H1 (cell line): ENCODE results near the gene TLE3. TPM values are rescaled to one million over a fixed set of nuclear protein-coding genes. Genes with fewer than 3 reads are reported as not detected.

Source experiments
- CTCF ChIA-PET: fragments of 300-600 bp; sonication (Branson Sonifier 250); formaldehyde crosslinking; loops from one replicate; lab custom pipeline; 2021; ENCODE audit not compliant: partially characterized antibody; lab: Charles Lee
- POLR2A ChIA-PET: fragments of 300-600 bp; sonication (Branson Sonifier 250); formaldehyde crosslinking; loops from one replicate; lab custom pipeline; 2021; ENCODE audit warnings: inconsistent platforms; ENCODE audit not compliant: partially characterized antibody; lab: Charles Lee
- DNase-seq, 2 experiments: peaks; one replicate each; pipeline versions ENCODE4 v3.0.0 to v3.0.0-alpha.2; 2010 to 2022; ENCODE audit warnings: low spot score in 2 of 2, low read depth in 1 of 2, mixed read lengths in 1 of 2
- FAIRE-seq: peaks from 2 replicates; lab custom pipeline; 2011; peaks lifted over from hg19 to GRCh38; lab: Jason Lieb, UNC
- H2AFZ ChIP-seq: 2 replicates; pipeline ENCODE4 v1.8.1; 2012; ENCODE audit warnings: low read length, inconsistent platforms
- H2AK5ac ChIP-seq: 2 replicates; pipeline ENCODE4 v1.6.1; 2013; ENCODE audit warnings: low read depth, low read length
- H2BK120ac ChIP-seq: replicated peaks from 2 replicates; pipeline ENCODE3; 2013; ENCODE audit warnings: low read depth, low read length, inconsistent platforms
- H2BK12ac ChIP-seq: 2 replicates; pipeline ENCODE4 v1.6.1; 2013; ENCODE audit warnings: low read depth, low read length
- H2BK15ac ChIP-seq: 2 replicates; pipeline ENCODE4 v1.6.1; 2013; ENCODE audit warnings: low read length
- H2BK20ac ChIP-seq: 2 replicates; pipeline ENCODE4 v1.6.1; 2013; ENCODE audit warnings: low read length
- H2BK5ac ChIP-seq: 2 replicates; pipeline ENCODE4 v1.6.1; 2013; ENCODE audit warnings: low read depth, low read length
- H3K14ac ChIP-seq: 2 replicates; pipeline ENCODE4 v1.6.1; 2013; ENCODE audit warnings: inconsistent platforms; ENCODE audit not compliant: insufficient read length
- H3K18ac ChIP-seq: 2 replicates; pipeline ENCODE4 v1.6.1; 2013; ENCODE audit warnings: low read length; ENCODE audit errors: extremely low read depth
- H3K23ac ChIP-seq: 2 replicates; pipeline ENCODE4 v1.6.1; 2013; ENCODE audit warnings: inconsistent platforms; ENCODE audit not compliant: insufficient read length
- H3K23me2 ChIP-seq: 2 replicates; pipeline ENCODE4 v1.6.1; 2013; ENCODE audit warnings: low read depth, low read length
- H3K27ac ChIP-seq: 2 replicates; pipeline ENCODE4 v1.6.1; 2011; ENCODE audit warnings: low read depth, low read length, inconsistent platforms
- H3K27me3 ChIP-seq, 4 experiments: replicated peaks in 1 of 4; 1 replicate in 1 of 4; 2 replicates in 3 of 4; pipeline versions ENCODE4 v1.6.1 to v1.8.1; 2011 to 2013; ENCODE audit warnings: low read length in 3 of 4, mild to moderate bottlenecking in 3 of 4, inconsistent platforms in 2 of 4, mixed read lengths in 2 of 4, moderate library complexity in 1 of 4; ENCODE audit not compliant: control insufficient read depth in 3 of 4, insufficient read depth in 3 of 4; ENCODE audit errors: extremely low read depth in 1 of 4
- H3K36me3 ChIP-seq, 4 experiments: 2 replicates each; pipeline versions ENCODE4 v1.6.1 to v1.8.1; 2011 to 2013; ENCODE audit warnings: mild to moderate bottlenecking in 4 of 4, low read length in 3 of 4, moderate library complexity in 2 of 4, control low read depth in 1 of 4, inconsistent platforms in 1 of 4; ENCODE audit not compliant: insufficient read depth in 4 of 4, control insufficient read depth in 2 of 4
- H3K4ac ChIP-seq: replicated peaks from 2 replicates; pipeline ENCODE3; 2013; ENCODE audit warnings: low read length, low read depth, mixed read lengths, inconsistent platforms; ENCODE audit not compliant: insufficient read length
- H3K4me1 ChIP-seq, 4 experiments: replicated peaks in 1 of 4; 1 replicate in 1 of 4; 2 replicates in 3 of 4; pipeline versions ENCODE4 v1.6.1 to v1.8.1; 2011 to 2013; ENCODE audit warnings: low read length in 3 of 4, inconsistent platforms in 2 of 4, mixed read lengths in 1 of 4; ENCODE audit not compliant: insufficient read depth in 4 of 4, control insufficient read depth in 3 of 4
- H3K4me2 ChIP-seq, 2 experiments: 2 replicates each; pipeline versions ENCODE4 v1.6.1 to v1.8.1; 2011 to 2013; ENCODE audit warnings: low read depth in 2 of 2, low read length in 2 of 2, control low read depth in 1 of 2, inconsistent platforms in 1 of 2, mild to moderate bottlenecking in 1 of 2; ENCODE audit not compliant: insufficient read depth in 1 of 2
- H3K4me3 ChIP-seq, 4 experiments: fragments of 200-600, 300-600 bp in 1 of 4; sonication (generic), shearing (Covaris generic), sonication (Bioruptor Twin) in 1 of 4; 2 replicates each; pipeline versions ENCODE4 v1.5.1 to v1.8.1; 2011 to 2016; ENCODE audit warnings: low read length in 4 of 4, low read depth in 3 of 4, control low read depth in 2 of 4, inconsistent platforms in 2 of 4, mild to moderate bottlenecking in 2 of 4, mixed read lengths in 1 of 4, moderate library complexity in 1 of 4; ENCODE audit not compliant: insufficient read depth in 2 of 4; ENCODE audit errors: extremely low read depth in 1 of 4
- H3K56ac ChIP-seq: replicated peaks from 2 replicates; pipeline ENCODE3; 2013; ENCODE audit warnings: low read depth, mild to moderate bottlenecking, mixed read lengths, low read length, inconsistent platforms; ENCODE audit not compliant: insufficient read length
- H3K79me1 ChIP-seq: 2 replicates; pipeline ENCODE4 v1.6.1; 2013; ENCODE audit warnings: low read depth, low read length, control low read depth
- H3K79me2 ChIP-seq, 2 experiments: 2 replicates each; pipeline versions ENCODE4 v1.6.1 to v1.8.1; 2012 to 2013; ENCODE audit warnings: low read length in 2 of 2, mild to moderate bottlenecking in 2 of 2, inconsistent platforms in 1 of 2; ENCODE audit not compliant: insufficient read depth in 2 of 2, control insufficient read depth in 1 of 2
- H3K9ac ChIP-seq, 4 experiments: replicated peaks in 1 of 4; 1 replicate in 1 of 4; 2 replicates in 3 of 4; pipeline versions ENCODE4 v1.6.1 to v1.8.1; 2011 to 2013; ENCODE audit warnings: low read depth in 3 of 4, low read length in 3 of 4, control low read depth in 2 of 4, mild to moderate bottlenecking in 2 of 4, moderate library complexity in 2 of 4, inconsistent platforms in 1 of 4; ENCODE audit errors: extremely low read depth in 1 of 4
- H3K9me3 ChIP-seq, 2 experiments: 2 replicates each; pipeline versions ENCODE4 v1.6.1 to v1.8.1; 2012 to 2013; ENCODE audit warnings: mild to moderate bottlenecking in 2 of 2, moderate library complexity in 2 of 2, control low read depth in 1 of 2, inconsistent platforms in 1 of 2, low read depth in 1 of 2, low read length in 1 of 2, mixed read lengths in 1 of 2; ENCODE audit not compliant: insufficient read depth in 2 of 2
- H4K20me1 ChIP-seq, 2 experiments: replicated peaks in 1 of 2; 2 replicates each; pipeline versions ENCODE3 to v1.8.1; 2011 to 2013; ENCODE audit warnings: inconsistent platforms in 2 of 2, low read length in 2 of 2, mild to moderate bottlenecking in 1 of 2; ENCODE audit not compliant: insufficient read depth in 2 of 2, control insufficient read depth in 1 of 2
- H4K5ac ChIP-seq: 2 replicates; pipeline ENCODE4 v1.6.1; 2013; ENCODE audit warnings: low read length, low read depth, mixed read lengths, inconsistent platforms; ENCODE audit not compliant: insufficient read length
- H4K8ac ChIP-seq: 2 replicates; pipeline ENCODE4 v1.8.0; 2013; ENCODE audit warnings: mild to moderate bottlenecking, moderate library complexity, low read length, inconsistent platforms; ENCODE audit not compliant: insufficient read depth; ENCODE audit errors: extremely low read depth
- H4K91ac ChIP-seq: replicated peaks from 2 replicates; pipeline ENCODE3; 2013; ENCODE audit warnings: low read length, mixed read lengths, inconsistent platforms; ENCODE audit not compliant: insufficient read length
- CBX8 ChIP-seq: fragments of 300-800, 300-1000 bp; sonication (generic); IDR thresholded peaks from 2 replicates; pipeline ENCODE4 v1.7.1; 2016; ENCODE audit warnings: low read depth, low read length, borderline replicate concordance
- CEBPB ChIP-seq: IDR thresholded peaks from 2 replicates; pipeline ENCODE4 v1.6.1; 2012; ENCODE audit warnings: low read depth, low read length
- MAX ChIP-seq: IDR thresholded peaks from 2 replicates; pipeline ENCODE4 v1.6.1; 2012; ENCODE audit warnings: inconsistent platforms
- NRF1 ChIP-seq: IDR thresholded peaks from 2 replicates; pipeline ENCODE4 v1.6.1; 2011; ENCODE audit warnings: mild to moderate bottlenecking, low read depth, low read length, improper control_type of control experiment
- POLR2A ChIP-seq, 2 experiments: IDR thresholded peaks; 1 replicate in 1 of 2; 2 replicates in 1 of 2; pipeline ENCODE4 v1.6.1; 2011; ENCODE audit warnings: low read depth in 2 of 2, low read length in 2 of 2, mild to moderate bottlenecking in 2 of 2; ENCODE audit errors: control extremely low read depth in 1 of 2
- SP1 ChIP-seq: IDR thresholded peaks from 2 replicates; pipeline ENCODE4 v1.6.1; 2011; ENCODE audit warnings: low read depth, low read length
- WGBS, 2 experiments: shearing (Covaris generic) in 1 of 2; methylation state at CpG; one replicate each; pipeline versions ENCODE4 v1.1.6 to v1.1.7; 2013 to 2015; ENCODE audit warnings: low lambda C conversion rate in 2 of 2, mixed read lengths in 2 of 2, inconsistent platforms in 1 of 2, low coverage in 1 of 2, missing lambda C conversion rate in 1 of 2; ENCODE audit not compliant: insufficient replicate concordance in 2 of 2, insufficient coverage in 1 of 2, insufficient read length in 1 of 2; ENCODE audit errors: extremely low coverage in 1 of 2, missing lambda C conversion rate in 1 of 2; 5-methylcytosine and 5-hydroxymethylcytosine counted together
- polyA plus RNA-seq, 7 experiments: library from polyadenylated mRNA; depleted of rRNA in 3 of 7; stranded (reverse) in 5 of 7; unstranded in 2 of 7; fragments of >200 nt in 5 of 7; fragments of 200-250 nt in 2 of 7; gene quantifications; 1 replicate in 5 of 7; 2 replicates in 1 of 7; 4 replicates in 1 of 7; pipeline versions ENCODE4 v1.2.1 to v1.2.3, GENCODE V29; 2011 to 2013; ENCODE audit warnings: missing spikeins in 2 of 7, mixed read lengths in 2 of 7
- total RNA-seq: library from RNA; stranded (reverse); fragmentation: NEBNext Ultra II Directional; extraction: Animal tissue kit (Norgen Biotek cat#: 25700); gene quantifications from 2 replicates; pipeline ENCODE4 v1.2.1, GENCODE V29; 2021

Gene TLE3
- total and polyA plus RNA-seq, 2 of the 8 experiments (the other 6 are each of a cell fraction or from before 2014, with no cell fraction given), result 25.1 to 61.2 TPM

- H4K20me1 ChIP-seq, result no peaks in the 10 kb centered on the region
- no peak overlapping the region for H2BK5ac ChIP-seq
- no peak overlapping the region for H2BK20ac ChIP-seq
- H2AFZ ChIP-seq, result no peak overlapping the region
- no peak overlapping the region for H3K56ac ChIP-seq
- H2BK12ac ChIP-seq, result no peak overlapping the region
- no peak overlapping the region for H3K4me3 ChIP-seq
- no peaks in the 10 kb centered on the region for H3K79me2 ChIP-seq
- no peak overlapping the region for H2BK120ac ChIP-seq
- H3K4ac ChIP-seq, result no peak overlapping the region
- no peak overlapping the region for H3K4me2 ChIP-seq
- H4K8ac ChIP-seq, result no peak overlapping the region
- H3K36me3 ChIP-seq, result no peaks in the 10 kb centered on the region
- no peak overlapping the region for H4K91ac ChIP-seq
- no peaks in the 10 kb centered on the region for H3K23me2 ChIP-seq
- TF ChIP-seq CBX8, result no peak
- TF ChIP-seq SP1, result no peak
- TF ChIP-seq NRF1, result no peak
- TF ChIP-seq POLR2A (IDR thresholded peaks at IDR 0.05; ENCODE audit: control extremely low read depth in 1 of 2, low read depth in 2 of 2, low read length in 2 of 2), result no peak
- TF ChIP-seq MAX, result no peak
- TF ChIP-seq CEBPB, result no peak
- POLR2A ChIA-PET, result no interaction called here
- DNase-seq, result no peak
- no peak overlapping the region for H3K27ac ChIP-seq
- no peaks in the 10 kb centered on the region for H3K9me3 ChIP-seq
- no peaks in the 10 kb centered on the region for H3K27me3 ChIP-seq
- whole genome bisulfite sequencing, 2 experiments, result 88% methylated on average over 5 of the region's 5 CpGs; no CpG with 5 or more reads in 1 of the 2 experiments
- no peak overlapping the region for H2BK15ac ChIP-seq
- H2AK5ac ChIP-seq, result no peak overlapping the region
- H3K4me1 ChIP-seq, result no peaks in the 10 kb centered on the region; a peak in 1 of 7 replicates
- no peaks in the 10 kb centered on the region for H3K79me1 ChIP-seq
- H3K18ac ChIP-seq, result no peak overlapping the region
- no peak overlapping the region for H3K9ac ChIP-seq
- H3K23ac ChIP-seq, result no peak overlapping the region
- CTCF ChIA-PET, result interaction anchor here (1.5 to 2.4 kb wide), 3 partner anchors 8 to 454 kb away, joined by 4 to 9 read pairs (median 5); no protein-coding TSS in a partner anchor
- no peak for FAIRE-seq
- H3K14ac ChIP-seq, result no peak overlapping the region
- no peak overlapping the region for H4K5ac ChIP-seq
These were observed 66.9 kb downstream of the TLE3 start for GRCh38 chr15:70030851-70031250.
